Hepatocyte (in vitro differentiated cells): ENCODE measurements around the gene STXBP6. TPM values are rescaled to one million over a fixed set of nuclear protein-coding genes. Genes with fewer than 3 reads are reported as not detected.

Experiments
- DNase-seq: peaks from one replicate; pipeline ENCODE4 v3.0.0-alpha.2; 2016; ENCODE audit warnings: low spot score
- H2AFZ ChIP-seq: fragments of 200-600 bp; sonication (generic); 2 replicates; pipeline ENCODE4 v1.6.0; 2016; ENCODE audit warnings: antibody characterized with exemption, mild to moderate bottlenecking
- H3K27ac ChIP-seq: fragments of 200-600 bp; sonication (generic); 2 replicates; pipeline ENCODE4 v1.5.1; 2016; ENCODE audit warnings: mild to moderate bottlenecking
- H3K27me3 ChIP-seq: fragments of 200-600 bp; sonication (generic); 2 replicates; pipeline ENCODE4 v1.6.1; 2016
- H3K36me3 ChIP-seq: fragments of 200-600 bp; sonication (generic); replicated peaks from 2 replicates; pipeline ENCODE4 v1.5.1; 2016; ENCODE audit warnings: low read depth; ENCODE audit not compliant: insufficient read depth
- H3K4me1 ChIP-seq: fragments of 200-600 bp; sonication (generic); 2 replicates; pipeline ENCODE4 v1.5.1; 2016; ENCODE audit warnings: mild to moderate bottlenecking, moderate library complexity; ENCODE audit not compliant: insufficient read depth
- H3K4me2 ChIP-seq: fragments of 200-600 bp; sonication (generic); 2 replicates; pipeline ENCODE4 v1.6.0; 2016
- H3K4me3 ChIP-seq: fragments of 200-600 bp; sonication (generic); 2 replicates; pipeline ENCODE4 v1.5.1; 2016; ENCODE audit warnings: mild to moderate bottlenecking
- H3K79me2 ChIP-seq: fragments of 200-600 bp; sonication (generic); 2 replicates; pipeline ENCODE4 v1.6.0; 2017; ENCODE audit warnings: mild to moderate bottlenecking
- H3K9me2 ChIP-seq: fragments of 200-600 bp; sonication (generic); replicated peaks from 2 replicates; pipeline ENCODE4 v1.6.0; 2017; ENCODE audit warnings: mild to moderate bottlenecking; ENCODE audit not compliant: insufficient read depth
- H3K9me3 ChIP-seq: fragments of 200-600 bp; sonication (generic); 2 replicates; pipeline ENCODE4 v1.5.1; 2016; ENCODE audit warnings: low read depth, mild to moderate bottlenecking
- H4K20me1 ChIP-seq: fragments of 200-600 bp; sonication (generic); 2 replicates; pipeline ENCODE4 v1.6.0; 2016; ENCODE audit warnings: mild to moderate bottlenecking; ENCODE audit not compliant: insufficient read depth, poor library complexity, severe bottlenecking
- CTCF ChIP-seq: fragments of 200-600 bp; sonication (generic); IDR thresholded peaks from 2 replicates; pipeline ENCODE4 v1.5.1; 2016; ENCODE audit warnings: antibody characterized with exemption, mild to moderate bottlenecking; ENCODE audit not compliant: poor library complexity
- EZH2 ChIP-seq: fragments of 200-600 bp; sonication (generic); IDR thresholded peaks from 2 replicates; pipeline ENCODE4 v1.6.1; 2016; ENCODE audit warnings: antibody characterized with exemption, mild to moderate bottlenecking, borderline replicate concordance
- EZH2phosphoT487 ChIP-seq: fragments of 200-600 bp; sonication (generic); IDR thresholded peaks from one replicate; pipeline ENCODE4 v1.6.1; 2018; ENCODE audit warnings: antibody characterized with exemption, mild to moderate bottlenecking, low read depth, moderate library complexity; ENCODE audit not compliant: unreplicated experiment, severe bottlenecking
- WGBS: methylation state at CpG from one replicate; pipeline ENCODE4 v1.1.6; 2016; ENCODE audit warnings: low lambda C conversion rate; ENCODE audit errors: missing lambda C conversion rate; 5-methylcytosine and 5-hydroxymethylcytosine counted together
- polyA plus RNA-seq: library from polyadenylated mRNA; unstranded; fragments of >200 nt; fragmentation: Nextera tagmentation; extraction: Ambion mirVana; gene quantifications from 2 replicates; pipeline ENCODE4 v1.2.1, GENCODE V29; 2016
- total RNA-seq: library from RNA; depleted of rRNA; stranded (reverse); fragments of >200 nt; gene quantifications from 2 replicates; pipeline ENCODE4 v1.2.3, GENCODE V29; 2014

STXBP6 gene
- total and polyA plus RNA-seq, 2 experiments from 2014 or later = 34.1 to 44.9 TPM

GRCh38 chr14:25080682-25081081 lies 30.7 kb upstream of the STXBP6 start:
- H4K20me1 ChIP-seq = no peaks in the 10 kb centered on the region
- WGBS = 80% methylated on average over 2 of the region's 2 CpGs

GRCh38 chr14:25079311-25079710 lies 29.4 kb upstream of the STXBP6 start:
- H3K27ac ChIP-seq = no peak overlapping the region
- no peaks in the 10 kb centered on the region for H3K27me3 ChIP-seq
- no peaks in the 10 kb centered on the region for H3K9me3 ChIP-seq
- H3K4me3 ChIP-seq = no peak overlapping the region
- no peak overlapping the region for H3K4me2 ChIP-seq
- no peaks in the 10 kb centered on the region for H3K9me2 ChIP-seq
- no peaks in the 10 kb centered on the region for H3K36me3 ChIP-seq
- 97% methylated on average over 1 of the region's 1 CpG for WGBS
- DNase-seq = no peak
- TF ChIP-seq EZH2 (no peak), CTCF (no peak), EZH2phosphoT487 (no peak)
- H3K79me2 ChIP-seq = no peaks in the 10 kb centered on the region
- no peaks in the 10 kb centered on the region for H4K20me1 ChIP-seq
- no peaks in the 10 kb centered on the region for H3K4me1 ChIP-seq
- H2AFZ ChIP-seq = no peak overlapping the region

More at GRCh38 chr14:25080682-25081081, 30.7 kb upstream of the STXBP6 start:
- no peaks in the 10 kb centered on the region for H3K4me1 ChIP-seq
- H3K27ac ChIP-seq = no peak overlapping the region
- no peaks in the 10 kb centered on the region for H3K27me3 ChIP-seq
- H3K79me2 ChIP-seq = no peaks in the 10 kb centered on the region
- no peak overlapping the region for H2AFZ ChIP-seq
- no peak overlapping the region for H3K4me2 ChIP-seq
- DNase-seq = no peak
- no peak for TF ChIP-seq CTCF
- no peak for TF ChIP-seq EZH2phosphoT487
- no peak for TF ChIP-seq EZH2
- no peaks in the 10 kb centered on the region for H3K36me3 ChIP-seq
- H3K9me2 ChIP-seq = no peaks in the 10 kb centered on the region
- H3K9me3 ChIP-seq = no peaks in the 10 kb centered on the region
- no peak overlapping the region for H3K4me3 ChIP-seq

- H4K20me1 ChIP-seq = no peaks in the 10 kb centered on the region
- TF ChIP-seq EZH2 = no peak
- TF ChIP-seq EZH2phosphoT487 = no peak
- no peak for TF ChIP-seq CTCF
- H3K4me3 ChIP-seq = no peak overlapping the region
- no peak overlapping the region for H2AFZ ChIP-seq
- no peaks in the 10 kb centered on the region for H3K9me2 ChIP-seq
- H3K4me1 ChIP-seq = no peaks in the 10 kb centered on the region
- H3K4me2 ChIP-seq = no peak overlapping the region
- 71% methylated on average over 4 of the region's 4 CpGs for WGBS
- no peak overlapping the region for H3K27ac ChIP-seq
- H3K79me2 ChIP-seq = no peaks in the 10 kb centered on the region
- DNase-seq = no peak
- H3K9me3 ChIP-seq = no peaks in the 10 kb centered on the region
- H3K36me3 ChIP-seq = no peaks in the 10 kb centered on the region
- H3K27me3 ChIP-seq = no peaks in the 10 kb centered on the region
Observed at GRCh38 chr14:25074099-25074685, 24.2 kb upstream of the STXBP6 start.
